ENCODE data around the gene GJA3. TPM values are rescaled to one million over a fixed set of nuclear protein-coding genes. Genes with fewer than 3 reads are reported as not detected.

Gene GJA3
- total RNA-seq, 1 experiment from 2014 or later = 0.92 TPM

DNA sequence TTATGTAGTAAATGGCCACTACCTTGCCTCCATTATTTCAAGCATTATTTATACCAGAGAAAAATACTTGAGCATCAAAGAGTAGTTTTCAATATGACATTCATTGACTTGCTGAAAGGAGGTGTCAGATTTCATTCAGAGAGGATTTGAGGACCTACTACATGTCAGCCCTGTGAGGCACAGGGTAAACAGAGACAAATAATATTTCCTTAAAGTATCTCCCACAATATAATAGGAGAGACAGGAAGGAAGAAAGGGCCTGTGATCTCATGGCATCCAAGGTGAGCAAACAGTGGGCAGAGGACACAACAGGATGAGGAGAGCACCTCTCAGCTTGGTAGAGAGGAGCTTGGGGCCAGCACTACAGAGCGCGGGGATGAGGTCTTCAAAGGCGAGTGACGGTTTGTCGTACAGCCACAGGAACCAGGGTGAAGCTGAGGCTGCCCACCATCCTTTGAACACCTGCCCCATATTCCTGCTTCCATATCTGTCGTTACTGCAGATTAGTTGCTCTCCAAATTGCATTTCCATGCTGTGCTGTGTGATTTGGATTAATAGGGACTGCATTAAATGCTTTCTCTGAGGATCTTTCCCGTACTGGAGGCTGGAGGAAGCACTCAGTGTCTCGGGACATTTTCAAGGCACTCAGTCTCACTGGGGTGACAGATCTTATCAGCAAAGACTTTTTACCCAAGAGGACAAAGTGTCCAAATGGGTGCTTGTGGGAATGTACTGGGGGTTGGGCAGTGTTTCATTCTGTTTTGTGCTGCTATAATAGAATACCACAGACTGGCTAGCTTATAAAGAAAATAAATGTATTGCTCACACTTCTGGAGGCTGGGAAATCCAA lies 59.2 kb downstream of the GJA3 start:
- no peak overlapping the region for H3K23ac ChIP-seq (ENCODE audit: insufficient read length, low read depth, low read length)
- no peaks in the 10 kb centered on the region for H3K9me3 ChIP-seq (ENCODE audit: control insufficient read depth, low read depth, low read length)
- H3K36me3 Mint-ChIP-seq (ENCODE audit: insufficient read depth in 1 of 3, low read depth in 3 of 3) = no peaks in the 10 kb centered on the region
- no peak overlapping the region for H3K9ac ChIP-seq (ENCODE audit: extremely low read depth, insufficient read length, low read length)
- no CpG with 5 or more reads among the region's 8 CpGs for WGBS (ENCODE audit: extremely low coverage, insufficient read length, low lambda C conversion rate)
- H4K5ac ChIP-seq (ENCODE audit: insufficient read length, low read depth, low read length) = no peak overlapping the region
- H4K91ac ChIP-seq (ENCODE audit: insufficient read length, low read depth, low read length) = no peak overlapping the region
- H3K4me1 Mint-ChIP-seq = peaks cover 10 to 25% of the 10 kb centered on the region in 2 experiments
- H2AFZ ChIP-seq (ENCODE audit: low read length) = no peak overlapping the region
- no peaks in the 10 kb centered on the region for H3K9me3 Mint-ChIP-seq
- H3K79me1 ChIP-seq (ENCODE audit: insufficient read depth, low read depth, low read length, poor library complexity, severe bottlenecking) = no peaks in the 10 kb centered on the region
- no peak overlapping the region for H2BK5ac ChIP-seq (ENCODE audit: insufficient read length, low read length)
- no peak overlapping the region for H4K8ac ChIP-seq (replicated peaks; ENCODE audit: insufficient read length, low read depth, low read length)
- no peaks in the 10 kb centered on the region for H4K20me1 ChIP-seq (ENCODE audit: control insufficient read depth, insufficient read depth, insufficient read length)
- peaks cover 19% of the 10 kb centered on the region for H3K27me3 Mint-ChIP-seq (ENCODE audit: low read depth)
- H3K79me2 ChIP-seq (ENCODE audit: insufficient read depth, low read length) = no peaks in the 10 kb centered on the region
- H3K27ac Mint-ChIP-seq = no peak overlapping the region
- no peaks in the 10 kb centered on the region for H3K27me3 ChIP-seq (ENCODE audit: insufficient read depth, low read length)
- H3K4ac ChIP-seq (ENCODE audit: low read depth, low read length) = no peak overlapping the region
- H2BK15ac ChIP-seq (ENCODE audit: low read depth, low read length) = no peak overlapping the region
- no peak overlapping the region for H2BK12ac ChIP-seq (ENCODE audit: insufficient read length, low read depth, low read length)
- DNase-seq = no peak
- no peak overlapping the region for H3T11ph ChIP-seq (ENCODE audit: low read length)
- no peak overlapping the region for H3K4me2 ChIP-seq (ENCODE audit: insufficient read depth, insufficient read length, low read length)
- H3K14ac ChIP-seq (ENCODE audit: insufficient read depth, low read length) = no peak overlapping the region
- no peak overlapping the region for H2BK120ac ChIP-seq (ENCODE audit: low read depth, low read length, poor library complexity, severe bottlenecking)
- H3K23me2 ChIP-seq (ENCODE audit: insufficient read length, low read depth, low read length, poor library complexity, severe bottlenecking) = no peaks in the 10 kb centered on the region
- H2AK5ac ChIP-seq (ENCODE audit: insufficient read length, low read length) = no peak overlapping the region
- H3K18ac ChIP-seq (ENCODE audit: insufficient read length, low read depth, low read length) = no peak overlapping the region
- TF ChIP-seq, protein P1, sequence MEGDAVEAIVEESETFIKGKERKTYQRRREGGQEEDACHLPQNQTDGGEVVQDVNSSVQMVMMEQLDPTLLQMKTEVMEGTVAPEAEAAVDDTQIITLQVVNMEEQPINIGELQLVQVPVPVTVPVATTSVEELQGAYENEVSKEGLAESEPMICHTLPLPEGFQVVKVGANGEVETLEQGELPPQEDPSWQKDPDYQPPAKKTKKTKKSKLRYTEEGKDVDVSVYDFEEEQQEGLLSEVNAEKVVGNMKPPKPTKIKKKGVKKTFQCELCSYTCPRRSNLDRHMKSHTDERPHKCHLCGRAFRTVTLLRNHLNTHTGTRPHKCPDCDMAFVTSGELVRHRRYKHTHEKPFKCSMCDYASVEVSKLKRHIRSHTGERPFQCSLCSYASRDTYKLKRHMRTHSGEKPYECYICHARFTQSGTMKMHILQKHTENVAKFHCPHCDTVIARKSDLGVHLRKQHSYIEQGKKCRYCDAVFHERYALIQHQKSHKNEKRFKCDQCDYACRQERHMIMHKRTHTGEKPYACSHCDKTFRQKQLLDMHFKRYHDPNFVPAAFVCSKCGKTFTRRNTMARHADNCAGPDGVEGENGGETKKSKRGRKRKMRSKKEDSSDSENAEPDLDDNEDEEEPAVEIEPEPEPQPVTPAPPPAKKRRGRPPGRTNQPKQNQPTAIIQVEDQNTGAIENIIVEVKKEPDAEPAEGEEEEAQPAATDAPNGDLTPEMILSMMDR (conservative IDR thresholded peaks at IDR 0.05) = no peak
- no peak overlapping the region for H3K27ac ChIP-seq (ENCODE audit: insufficient read length, low read depth, low read length)
- no peak overlapping the region for H2BK20ac ChIP-seq (ENCODE audit: low read depth, low read length, poor library complexity, severe bottlenecking)
- peaks cover 4% of the 10 kb centered on the region; the same call in 1 of the 2 replicates for H3K4me1 ChIP-seq (ENCODE audit: insufficient read depth, low read length)
- H3K56ac ChIP-seq (ENCODE audit: insufficient read length, low read depth, low read length) = no peak overlapping the region
- no peak overlapping the region for H3K4me3 Mint-ChIP-seq
